HCT116 (cell line): Measurements from ENCODE around the gene TMEM247. TPM values are rescaled to one million over a fixed set of nuclear protein-coding genes. Genes with fewer than 3 reads are reported as not detected.

ENCODE experiments used
- ATAC-seq: fragments of 200-7000 bp; cut with Tn5 transposase; 2 replicates; pipeline ENCODE4 v1.9.1; 2020; ENCODE audit warnings: mild to moderate bottlenecking, moderate library complexity
- BruUV-seq: library from RNA; stranded (reverse); fragments of 400-500 nt; replicated peaks from 2 replicates; lab custom pipeline; 2021; lab: Mats Ljungman, UMichigan
- CTCF ChIA-PET: fragments of 300-600 bp; sonication (Branson Sonifier 250); formaldehyde crosslinking; loops from one replicate; lab custom pipeline; 2021; ENCODE audit warnings: antibody characterized with exemption; lab: Charles Lee
- POLR2A ChIA-PET: fragments of 300-600, 350-600 bp; sonication (Branson Sonifier 250); formaldehyde crosslinking; loops from one replicate; lab custom pipeline; 2021; ENCODE audit warnings: antibody characterized with exemption; lab: Charles Lee
- RAD21 ChIA-PET, 2 experiments: fragments of 300-600 bp; sonication (Branson Sonifier 250); formaldehyde crosslinking; loops; one replicate each; lab custom pipeline; 2023; ENCODE audit warnings: low total read pairs in 2 of 2; ENCODE audit not compliant: uncharacterized antibody in 2 of 2, unreplicated experiment in 2 of 2, low non-redundant PET in 1 of 2; lab: Charles Lee
- DNase-seq: peaks from one replicate; pipeline ENCODE4 v3.0.0-alpha.2; 2010; ENCODE audit warnings: low read depth, low spot score
- H2AFZ ChIP-seq: fragments of 200-600 bp; shearing (Covaris generic), sonication (generic); 2 replicates; pipeline ENCODE4 v1.6.1; 2017; ENCODE audit warnings: low read depth, mixed run types, mixed read lengths, antibody characterized with exemption, low read length; ENCODE audit not compliant: poor library complexity, severe bottlenecking
- H3K27ac ChIP-seq: 2 replicates; pipeline ENCODE4 v1.5.1; 2012; ENCODE audit warnings: low read depth, low read length
- H3K27me3 ChIP-seq: fragments of 200-600 bp; sonication (generic); 2 replicates; pipeline ENCODE4 v1.6.1; 2016; ENCODE audit warnings: mixed run types, low read length, mixed read lengths; ENCODE audit not compliant: insufficient read depth
- H3K36me3 ChIP-seq, 2 experiments: fragments of 200-500 bp in 1 of 2; fragments of 200-600 bp in 1 of 2; sonication (Bioruptor generic) in 1 of 2; sonication (generic) in 1 of 2; 2 replicates each; pipeline versions ENCODE4 v1.5.1 to v1.6.1; 2014 to 2016; ENCODE audit warnings: low read length in 2 of 2, inconsistent platforms in 1 of 2, mixed read lengths in 1 of 2, mixed run types in 1 of 2; ENCODE audit not compliant: insufficient read depth in 2 of 2, control insufficient read depth in 1 of 2
- H3K4me1 ChIP-seq, 2 experiments: fragments of 200-600 bp in 1 of 2; sonication (generic) in 1 of 2; 2 replicates each; pipeline versions ENCODE4 v1.5.1 to v1.6.1; 2012 to 2017; ENCODE audit warnings: low read length in 2 of 2, inconsistent platforms in 1 of 2, mild to moderate bottlenecking in 1 of 2, mixed read lengths in 1 of 2, mixed run types in 1 of 2, moderate library complexity in 1 of 2; ENCODE audit not compliant: insufficient read depth in 2 of 2, control insufficient read depth in 1 of 2
- H3K4me2 ChIP-seq: fragments of 200-600 bp; sonication (generic); 2 replicates; pipeline ENCODE4 v1.6.1; 2017; ENCODE audit warnings: mixed run types, low read length, mixed read lengths
- H3K4me3 ChIP-seq, 2 experiments: fragments of 200-600 bp in 1 of 2; sonication (generic) in 1 of 2; replicated peaks in 1 of 2; 2 replicates each; pipeline ENCODE4 v1.5.1; 2011 to 2016; ENCODE audit warnings: low read length in 2 of 2, control low read depth in 1 of 2, low read depth in 1 of 2, mild to moderate bottlenecking in 1 of 2, mixed read lengths in 1 of 2, mixed run types in 1 of 2
- H3K79me2 ChIP-seq: fragments of 200-600 bp; sonication (generic); 2 replicates; pipeline ENCODE4 v1.6.1; 2017; ENCODE audit warnings: mild to moderate bottlenecking, mixed run types, low read length, moderate library complexity, mixed read lengths; ENCODE audit not compliant: insufficient read depth
- H3K9ac ChIP-seq: fragments of 200-600 bp; sonication (generic); 2 replicates; pipeline ENCODE4 v1.6.1; 2016; ENCODE audit warnings: low read length, mixed read lengths
- H3K9me2 ChIP-seq: fragments of 200-600 bp; sonication (generic), shearing (Covaris generic); 2 replicates; pipeline ENCODE4 v1.6.1; 2017; ENCODE audit warnings: mixed run types, mild to moderate bottlenecking, moderate library complexity; ENCODE audit not compliant: insufficient read depth
- H3K9me3 ChIP-seq, 2 experiments: fragments of 200-500 bp in 1 of 2; fragments of 200-600 bp in 1 of 2; sonication (Bioruptor generic) in 1 of 2; sonication (generic) in 1 of 2; 2 replicates each; pipeline ENCODE4 v1.6.1; 2014 to 2017; ENCODE audit warnings: low read length in 2 of 2, mixed read lengths in 2 of 2, inconsistent platforms in 1 of 2, low read depth in 1 of 2, mild to moderate bottlenecking in 1 of 2, mixed run types in 1 of 2, moderate library complexity in 1 of 2; ENCODE audit not compliant: control insufficient read depth in 1 of 2, insufficient read depth in 1 of 2
- H4K20me1 ChIP-seq: fragments of 200-600 bp; sonication (generic), shearing (Covaris generic); 2 replicates; pipeline ENCODE4 v1.6.1; 2017; ENCODE audit warnings: mixed run types, mild to moderate bottlenecking, moderate library complexity; ENCODE audit not compliant: insufficient read depth
- CBX3 ChIP-seq: IDR thresholded peaks from 2 replicates; pipeline ENCODE4 v1.6.1; 2012; ENCODE audit warnings: low read depth
- CEBPB ChIP-seq: IDR thresholded peaks from 2 replicates; pipeline ENCODE4 v1.6.1; 2012; ENCODE audit warnings: low read depth
- EGR1 ChIP-seq: IDR thresholded peaks from 2 replicates; pipeline ENCODE4 v1.6.1; 2012; ENCODE audit warnings: low read depth
- EZH2 ChIP-seq: fragments of 200-600 bp; sonication (generic); IDR thresholded peaks from 2 replicates; pipeline ENCODE4 v1.6.1; 2017; ENCODE audit warnings: antibody characterized with exemption, mixed run types
- EZH2phosphoT487 ChIP-seq: fragments of 200-600 bp; IDR thresholded peaks from 2 replicates; pipeline ENCODE4 v1.6.1; 2018; ENCODE audit warnings: antibody characterized with exemption, borderline replicate concordance
- FOSL1 ChIP-seq: IDR thresholded peaks from 2 replicates; pipeline ENCODE4 v1.6.1; 2012; ENCODE audit warnings: low read depth
- JUND ChIP-seq: IDR thresholded peaks from 2 replicates; pipeline ENCODE4 v1.6.1; 2012
- POLR2A ChIP-seq: IDR thresholded peaks from 2 replicates; pipeline ENCODE4 v1.7.0; 2011; ENCODE audit warnings: borderline replicate concordance; ENCODE audit not compliant: insufficient read depth, insufficient read length; ENCODE audit errors: extremely low read depth
- POLR2AphosphoS5 ChIP-seq: IDR thresholded peaks from 2 replicates; pipeline ENCODE4 v1.6.1; 2011; ENCODE audit warnings: mild to moderate bottlenecking, low read depth, low read length, moderate library complexity
- RAD21 ChIP-seq: IDR thresholded peaks from 2 replicates; pipeline ENCODE4 v1.6.1; 2012; ENCODE audit warnings: low read depth, mild to moderate bottlenecking
- SIN3A ChIP-seq: IDR thresholded peaks from 2 replicates; pipeline ENCODE4 v1.6.1; 2012; ENCODE audit warnings: low read depth
- SP1 ChIP-seq: IDR thresholded peaks from 2 replicates; pipeline ENCODE4 v1.6.1; 2012; ENCODE audit warnings: low read depth
- SRF ChIP-seq: IDR thresholded peaks from 2 replicates; pipeline ENCODE4 v1.6.1; 2012; ENCODE audit warnings: low read depth
- TCF7L2 ChIP-seq: IDR thresholded peaks from 2 replicates; pipeline ENCODE4 v1.7.0; 2011; ENCODE audit warnings: borderline replicate concordance, inconsistent platforms; ENCODE audit not compliant: insufficient read depth, insufficient read length; ENCODE audit errors: extremely low read depth
- ZNF274 ChIP-seq: fragments of 200-500 bp; sonication (Bioruptor generic); IDR thresholded peaks from 2 replicates; pipeline ENCODE4 v1.6.1; 2014; ENCODE audit warnings: mild to moderate bottlenecking, low read depth, low read length, inconsistent platforms
- intact Hi-C: fragments of 100-400 bp; cut with micrococcal nuclease; formaldehyde crosslinking; loops from 2 replicates; pipeline ENCODE4 v1.10.0; 2022
- total RNA-seq: library from RNA; stranded (reverse); gene quantifications from one replicate; pipeline ENCODE4 v1.2.1, GENCODE V29; 2021; ENCODE audit not compliant: unreplicated experiment
- TF ChIP-seq, protein P1 (sequence below): IDR thresholded peaks from 2 replicates; pipeline ENCODE4 v1.6.1; 2012; ENCODE audit warnings: low read depth
- TF ChIP-seq, protein P2 (sequence below): IDR thresholded peaks from 2 replicates; pipeline ENCODE4 v1.6.1; 2012
- TF ChIP-seq, protein P3 (sequence below): IDR thresholded peaks from 2 replicates; pipeline ENCODE4 v1.6.1; 2012

TMEM247 gene
- total RNA-seq, 1 experiment from 2014 or later = not detected

DNA sequence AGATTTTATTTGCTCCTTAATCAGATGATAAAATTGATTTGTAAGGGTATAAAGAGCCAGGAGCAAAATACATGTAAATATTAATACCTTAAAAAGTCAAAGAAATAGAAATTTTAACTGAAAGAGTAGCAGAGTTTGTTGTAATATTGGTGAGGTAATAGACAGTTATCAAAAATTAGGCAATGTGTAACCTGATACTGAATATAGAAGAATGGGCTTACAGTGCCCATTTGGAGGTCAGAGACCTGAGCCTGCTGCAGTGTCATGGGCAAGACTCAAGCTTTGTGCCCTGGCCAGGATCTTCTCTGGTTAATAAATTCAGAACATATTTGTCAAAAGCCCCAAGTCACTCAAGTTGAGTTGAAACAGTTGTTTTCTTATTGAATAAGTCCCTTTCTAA, 29.7 kb upstream of the TMEM247 start:
- Histone ChIP-seq H3K9me3 (no peaks in the 10 kb centered on the region), H3K4me2 (no peak overlapping the region), H4K20me1 (no peaks in the 10 kb centered on the region), H3K36me3 (no peaks in the 10 kb centered on the region), H3K79me2 (no peaks in the 10 kb centered on the region), H3K9ac (no peak overlapping the region), H3K4me1 (no peaks in the 10 kb centered on the region), H3K4me3 (no peak overlapping the region), H2AFZ (no peak overlapping the region), H3K27me3 (no peaks in the 10 kb centered on the region), H3K9me2 (no peaks in the 10 kb centered on the region), H3K27ac (no peak overlapping the region)
- ChIA-PET RAD21 (no interaction called here), POLR2A (no interaction called here), CTCF (no interaction called here)
- no peak for TF ChIP-seq EZH2
- TF ChIP-seq SRF = no peak
- TF ChIP-seq JUND = no peak
- TF ChIP-seq, protein P1, sequence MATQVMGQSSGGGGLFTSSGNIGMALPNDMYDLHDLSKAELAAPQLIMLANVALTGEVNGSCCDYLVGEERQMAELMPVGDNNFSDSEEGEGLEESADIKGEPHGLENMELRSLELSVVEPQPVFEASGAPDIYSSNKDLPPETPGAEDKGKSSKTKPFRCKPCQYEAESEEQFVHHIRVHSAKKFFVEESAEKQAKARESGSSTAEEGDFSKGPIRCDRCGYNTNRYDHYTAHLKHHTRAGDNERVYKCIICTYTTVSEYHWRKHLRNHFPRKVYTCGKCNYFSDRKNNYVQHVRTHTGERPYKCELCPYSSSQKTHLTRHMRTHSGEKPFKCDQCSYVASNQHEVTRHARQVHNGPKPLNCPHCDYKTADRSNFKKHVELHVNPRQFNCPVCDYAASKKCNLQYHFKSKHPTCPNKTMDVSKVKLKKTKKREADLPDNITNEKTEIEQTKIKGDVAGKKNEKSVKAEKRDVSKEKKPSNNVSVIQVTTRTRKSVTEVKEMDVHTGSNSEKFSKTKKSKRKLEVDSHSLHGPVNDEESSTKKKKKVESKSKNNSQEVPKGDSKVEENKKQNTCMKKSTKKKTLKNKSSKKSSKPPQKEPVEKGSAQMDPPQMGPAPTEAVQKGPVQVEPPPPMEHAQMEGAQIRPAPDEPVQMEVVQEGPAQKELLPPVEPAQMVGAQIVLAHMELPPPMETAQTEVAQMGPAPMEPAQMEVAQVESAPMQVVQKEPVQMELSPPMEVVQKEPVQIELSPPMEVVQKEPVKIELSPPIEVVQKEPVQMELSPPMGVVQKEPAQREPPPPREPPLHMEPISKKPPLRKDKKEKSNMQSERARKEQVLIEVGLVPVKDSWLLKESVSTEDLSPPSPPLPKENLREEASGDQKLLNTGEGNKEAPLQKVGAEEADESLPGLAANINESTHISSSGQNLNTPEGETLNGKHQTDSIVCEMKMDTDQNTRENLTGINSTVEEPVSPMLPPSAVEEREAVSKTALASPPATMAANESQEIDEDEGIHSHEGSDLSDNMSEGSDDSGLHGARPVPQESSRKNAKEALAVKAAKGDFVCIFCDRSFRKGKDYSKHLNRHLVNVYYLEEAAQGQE = no peak
- no peak for TF ChIP-seq TCF7L2
- no peak for TF ChIP-seq SP1
- intact Hi-C loops = no loop called here
- DNase-seq = no peak
- BruUV-seq = no TSS peak
- ATAC-seq = no peak

DNA sequence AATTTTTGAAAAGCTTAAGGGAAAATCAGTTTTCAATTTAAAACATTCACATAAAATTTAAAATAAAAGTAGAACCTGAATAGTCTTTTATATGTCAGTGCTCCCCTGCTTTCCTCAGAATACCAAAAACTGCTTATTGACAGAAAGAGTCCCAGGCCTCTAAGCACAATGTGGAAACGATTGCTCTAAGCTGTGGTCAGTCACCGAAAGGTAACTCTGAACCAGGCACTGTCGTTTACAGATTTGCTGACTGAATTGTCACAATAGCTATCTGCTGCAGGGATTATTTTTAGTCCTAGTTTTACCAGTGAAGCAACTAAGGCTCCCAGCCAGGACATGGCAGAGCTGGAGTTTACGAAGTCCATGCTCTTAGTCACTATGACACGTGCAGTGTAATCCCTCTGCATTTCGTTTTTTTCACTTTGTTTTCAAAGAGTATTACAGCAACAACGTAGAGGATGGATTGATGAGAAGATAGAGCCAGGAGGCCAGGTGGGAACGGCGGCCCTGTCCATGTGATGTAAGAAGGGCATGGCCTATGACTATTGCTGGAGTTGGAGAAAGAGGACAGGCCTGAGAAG, 28.1 kb upstream of the TMEM247 start:
- Histone ChIP-seq H3K4me1 (no peaks in the 10 kb centered on the region), H4K20me1 (no peaks in the 10 kb centered on the region), H3K9ac (no peak overlapping the region), H3K9me3 (no peaks in the 10 kb centered on the region), H3K27me3 (no peaks in the 10 kb centered on the region), H3K4me3 (no peak overlapping the region), H2AFZ (no peak overlapping the region), H3K4me2 (no peak overlapping the region), H3K9me2 (no peaks in the 10 kb centered on the region), H3K27ac (no peak overlapping the region), H3K79me2 (no peaks in the 10 kb centered on the region), H3K36me3 (no peaks in the 10 kb centered on the region)
- BruUV-seq = no TSS peak
- ChIA-PET POLR2A (no interaction called here), RAD21 (no interaction called here), CTCF (interaction anchor here (0.5 kb wide), 1 partner anchor 89 kb away, joined by 3 read pairs; no protein-coding TSS in a partner anchor)
- intact Hi-C loops = no loop called here
- ATAC-seq (no peak), DNase-seq (no peak)
- TF ChIP-seq POLR2AphosphoS5 (no peak), CBX3 (no peak), EGR1 (no peak), EZH2phosphoT487 (no peak), FOSL1 (no peak), POLR2A (no peak), JUND (no peak), TCF7L2 (no peak), ZNF274 (no peak), RAD21 (no peak), CEBPB (no peak), SP1 (no peak), SIN3A (no peak)
- TF ChIP-seq, protein P2, sequence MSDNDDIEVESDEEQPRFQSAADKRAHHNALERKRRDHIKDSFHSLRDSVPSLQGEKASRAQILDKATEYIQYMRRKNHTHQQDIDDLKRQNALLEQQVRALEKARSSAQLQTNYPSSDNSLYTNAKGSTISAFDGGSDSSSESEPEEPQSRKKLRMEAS = no peak
- TF ChIP-seq, protein P3, sequence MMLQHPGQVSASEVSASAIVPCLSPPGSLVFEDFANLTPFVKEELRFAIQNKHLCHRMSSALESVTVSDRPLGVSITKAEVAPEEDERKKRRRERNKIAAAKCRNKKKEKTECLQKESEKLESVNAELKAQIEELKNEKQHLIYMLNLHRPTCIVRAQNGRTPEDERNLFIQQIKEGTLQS = no peak
